Lower leg skin (tissue), 3 donors: ENCODE results near the gene SNRPD3.

Source experiments
- POLR2A ChIP-seq, 2 donors: fragments of 450-650 bp; IDR thresholded peaks; one replicate each; pipeline ENCODE4 v1.6.1; 2016 to 2017; ENCODE audit warnings: antibody characterized with exemption in 2 of 2, mild to moderate bottlenecking in 1 of 2, moderate library complexity in 1 of 2
- TF ChIP-seq, protein P1 (sequence below), 3 donors: fragments of 450-650 bp; IDR thresholded peaks; one replicate each; pipeline ENCODE4 v1.5.1; 2016; ENCODE audit warnings: antibody characterized with exemption in 3 of 3, mild to moderate bottlenecking in 3 of 3, moderate library complexity in 2 of 3

- TF ChIP-seq, protein P1, sequence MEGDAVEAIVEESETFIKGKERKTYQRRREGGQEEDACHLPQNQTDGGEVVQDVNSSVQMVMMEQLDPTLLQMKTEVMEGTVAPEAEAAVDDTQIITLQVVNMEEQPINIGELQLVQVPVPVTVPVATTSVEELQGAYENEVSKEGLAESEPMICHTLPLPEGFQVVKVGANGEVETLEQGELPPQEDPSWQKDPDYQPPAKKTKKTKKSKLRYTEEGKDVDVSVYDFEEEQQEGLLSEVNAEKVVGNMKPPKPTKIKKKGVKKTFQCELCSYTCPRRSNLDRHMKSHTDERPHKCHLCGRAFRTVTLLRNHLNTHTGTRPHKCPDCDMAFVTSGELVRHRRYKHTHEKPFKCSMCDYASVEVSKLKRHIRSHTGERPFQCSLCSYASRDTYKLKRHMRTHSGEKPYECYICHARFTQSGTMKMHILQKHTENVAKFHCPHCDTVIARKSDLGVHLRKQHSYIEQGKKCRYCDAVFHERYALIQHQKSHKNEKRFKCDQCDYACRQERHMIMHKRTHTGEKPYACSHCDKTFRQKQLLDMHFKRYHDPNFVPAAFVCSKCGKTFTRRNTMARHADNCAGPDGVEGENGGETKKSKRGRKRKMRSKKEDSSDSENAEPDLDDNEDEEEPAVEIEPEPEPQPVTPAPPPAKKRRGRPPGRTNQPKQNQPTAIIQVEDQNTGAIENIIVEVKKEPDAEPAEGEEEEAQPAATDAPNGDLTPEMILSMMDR (IDR thresholded peaks at IDR 0.05) = no peak
- no peak for TF ChIP-seq POLR2A (IDR thresholded peaks at IDR 0.05)
Observed at GRCh38 chr22:24553597-24554312, 2.0 kb upstream of the SNRPD3 start.
